T-cell (primary cell): ENCODE measurements around the gene SEMA3A. TPM values are rescaled to one million over a fixed set of nuclear protein-coding genes. Genes with fewer than 3 reads are reported as not detected.

ENCODE experiments used
- ATAC-seq, 4 experiments: fragments of 200-7000 bp in 3 of 4; fragments of 150-1000 bp in 1 of 4; cut with Tn5 transposase; replicated peaks in 1 of 4; 1 replicate in 3 of 4; 2 replicates in 1 of 4; pipeline ENCODE4 v1.10.0; 2021; ENCODE audit warnings: moderate library complexity in 3 of 4, mild to moderate bottlenecking in 2 of 4, moderate number of reproducible peaks in 1 of 4
- CTCF ChIA-PET, 2 donors: fragments of 300-600 bp; sonication (Branson Sonifier 250); formaldehyde crosslinking; loops; one replicate each; lab custom pipeline; 2022; ENCODE audit warnings: antibody characterized with exemption in 2 of 2; lab: Charles Lee
- POLR2A ChIA-PET, 2 donors: fragments of 300-600 bp; sonication (Branson Sonifier 250); formaldehyde crosslinking; loops; one replicate each; lab custom pipeline; 2022; ENCODE audit warnings: antibody characterized with exemption in 2 of 2; lab: Charles Lee
- DNase-seq, 35 experiments: peaks; one replicate each; pipeline versions ENCODE4 v3.0.0 to v3.0.0-alpha.2; 2013 to 2023
- H3K27ac ChIP-seq: one replicate; pipeline ENCODE4 v1.5.1; 2013; ENCODE audit warnings: low read length
- H3K27me3 ChIP-seq, 2 experiments: replicated peaks in 1 of 2; 1 replicate in 1 of 2; 2 replicates in 1 of 2; pipeline versions ENCODE4 v1.6.1 to v1.7.0; 2013; ENCODE audit warnings: low read length in 1 of 2, mixed read lengths in 1 of 2; ENCODE audit not compliant: control insufficient read depth in 2 of 2, insufficient read depth in 2 of 2; ENCODE audit errors: extremely low read depth in 1 of 2
- H3K36me3 ChIP-seq, 2 donors: 1 replicate in 1 of 2; 2 replicates in 1 of 2; pipeline versions ENCODE4 v1.6.1 to v1.7.0; 2013; ENCODE audit warnings: low read length in 1 of 2; ENCODE audit not compliant: control insufficient read depth in 2 of 2, insufficient read depth in 1 of 2; ENCODE audit errors: extremely low read depth in 1 of 2
- H3K4me1 ChIP-seq, 2 experiments: 1 replicate in 1 of 2; 2 replicates in 1 of 2; pipeline versions ENCODE4 v1.6.1 to v1.7.0; 2013; ENCODE audit warnings: low read length in 2 of 2, mixed read lengths in 1 of 2; ENCODE audit not compliant: insufficient read depth in 2 of 2, control insufficient read depth in 1 of 2; ENCODE audit errors: extremely low read depth in 1 of 2
- H3K4me3 ChIP-seq, 2 donors: 1 replicate in 1 of 2; 2 replicates in 1 of 2; pipeline versions ENCODE4 v1.5.1 to v1.7.0; 2013; ENCODE audit warnings: mild to moderate bottlenecking in 2 of 2, low read length in 1 of 2, moderate library complexity in 1 of 2; ENCODE audit not compliant: control insufficient read depth in 1 of 2; ENCODE audit errors: extremely low read depth in 1 of 2
- H3K9me3 ChIP-seq: 2 replicates; pipeline ENCODE4 v1.7.0; 2013
- H3K27ac Mint-ChIP-seq, 2 donors: one replicate each; pipeline ENCODE4 v1.8.0; 2020 to 2021; ENCODE audit warnings: mild to moderate bottlenecking in 2 of 2, mixed read lengths in 2 of 2
- H3K27me3 Mint-ChIP-seq, 2 donors: one replicate each; pipeline ENCODE4 v1.8.0; 2021 to 2022; ENCODE audit warnings: mixed read lengths in 2 of 2
- H3K36me3 Mint-ChIP-seq: one replicate; pipeline ENCODE4 v1.8.0; 2021; ENCODE audit warnings: mixed read lengths
- H3K4me1 Mint-ChIP-seq, 3 donors: one replicate each; pipeline ENCODE4 v1.8.0; 2020 to 2022; ENCODE audit warnings: mixed read lengths in 3 of 3, mild to moderate bottlenecking in 1 of 3
- H3K4me3 Mint-ChIP-seq, 3 donors: one replicate each; pipeline ENCODE4 v1.8.0; 2020 to 2022; ENCODE audit warnings: mild to moderate bottlenecking in 3 of 3, mixed read lengths in 3 of 3, moderate library complexity in 3 of 3
- H3K9me3 Mint-ChIP-seq, 3 donors: one replicate each; pipeline ENCODE4 v1.8.0; 2020 to 2022; ENCODE audit warnings: mixed read lengths in 3 of 3
- WGBS: methylation state at CpG from one replicate; pipeline ENCODE4 v1.1.5; 2013; ENCODE audit warnings: missing lambda C conversion rate; ENCODE audit not compliant: insufficient coverage; 5-methylcytosine and 5-hydroxymethylcytosine counted together
- total RNA-seq, 35 experiments: library from RNA in 6 of 35; stranded (reverse) in 6 of 35; fragments of 120-200 nt in 1 of 35; gene quantifications; one replicate each; pipeline versions ENCODE4 v1.2.1 to v1.2.4 and lab custom pipeline; 2013 to 2026

The SEMA3A gene
- total RNA-seq, 5 donors from 2014 or later (not counting 1 experiment from before 2014, with no cell fraction given) = 0.15 to 1.6 (median 0.53) TPM; not detected in 1

DNA sequence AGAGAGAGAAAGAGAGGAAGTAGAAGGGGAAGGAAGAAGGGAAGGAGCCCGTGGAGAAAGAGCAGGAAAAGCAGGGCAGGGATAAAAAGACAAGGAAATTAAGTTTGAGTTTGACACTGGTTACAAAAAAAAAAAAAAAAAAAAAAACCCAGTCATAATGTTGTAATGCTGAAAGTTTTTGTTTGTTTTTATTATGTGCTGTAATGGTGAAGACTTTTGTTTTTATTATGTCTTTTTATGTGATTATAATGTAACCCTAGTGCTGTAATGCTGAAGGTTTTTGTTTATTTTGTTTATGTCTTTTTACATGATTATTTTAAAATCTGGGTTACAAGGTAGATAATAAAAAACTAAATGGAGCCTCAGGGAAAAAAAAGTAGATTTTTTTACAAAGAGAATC lies 184.8 kb downstream of the SEMA3A start:
- CTCF ChIA-PET = no interaction called here
- POLR2A ChIA-PET = interaction anchor here (0.6 to 0.8 kb wide), 3 partner anchors 8 to 25 kb away, joined by 3 to 5 read pairs (median 3); no protein-coding TSS in a partner anchor
- Histone ChIP-seq H3K27me3 (no peaks in the 10 kb centered on the region), H3K36me3 (no peaks in the 10 kb centered on the region), H3K4me1 (no peaks in the 10 kb centered on the region), H3K4me3 (no peak overlapping the region), H3K27ac (no peak overlapping the region), H3K9me3 (no peaks in the 10 kb centered on the region)
- H3K9me3 Mint-ChIP-seq = no peaks in the 10 kb centered on the region
- H3K4me3 Mint-ChIP-seq = no peak overlapping the region
- H3K36me3 Mint-ChIP-seq = no peaks in the 10 kb centered on the region
- no peaks in the 10 kb centered on the region for H3K27me3 Mint-ChIP-seq
- H3K4me1 Mint-ChIP-seq = no peaks in the 10 kb centered on the region
- no CpG with 5 or more reads among the region's 1 CpG for WGBS
- DNase-seq (no peak), ATAC-seq (no peak)
- no peak overlapping the region for H3K27ac Mint-ChIP-seq

DNA sequence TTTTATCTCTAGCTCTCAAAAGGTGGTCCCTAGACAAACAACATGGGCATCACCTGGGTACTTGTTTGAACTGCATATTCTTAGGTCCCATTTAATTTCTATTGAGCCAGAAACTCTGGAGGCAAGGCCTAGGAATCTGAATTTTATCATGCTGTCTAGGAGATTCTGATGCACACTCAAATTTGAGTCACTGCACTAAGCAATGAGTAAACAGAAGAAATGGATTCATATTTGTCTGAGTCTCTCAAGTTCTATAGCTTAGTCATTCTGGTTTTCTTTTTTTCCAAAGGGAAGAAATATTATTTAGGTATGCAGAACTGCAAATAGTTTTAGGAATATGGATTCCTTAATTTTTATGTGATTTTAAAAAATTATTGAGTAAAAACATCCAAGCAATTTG lies 185.5 kb downstream of the SEMA3A start:
- ATAC-seq = no peak
- H3K4me1 ChIP-seq = no peaks in the 10 kb centered on the region
- no peak overlapping the region for H3K27ac ChIP-seq
- H3K4me1 Mint-ChIP-seq = no peaks in the 10 kb centered on the region
- CTCF ChIA-PET = no interaction called here
- H3K27me3 Mint-ChIP-seq = no peaks in the 10 kb centered on the region
- DNase-seq = no peak
- no peak overlapping the region for H3K27ac Mint-ChIP-seq
- no peaks in the 10 kb centered on the region for H3K9me3 Mint-ChIP-seq
- no peaks in the 10 kb centered on the region for H3K36me3 Mint-ChIP-seq
- H3K4me3 Mint-ChIP-seq = no peak overlapping the region
- POLR2A ChIA-PET = interaction anchor here (0.6 to 0.8 kb wide), 3 partner anchors 9 to 24 kb away, joined by 3 to 5 read pairs (median 5); no protein-coding TSS in a partner anchor
- H3K27me3 ChIP-seq = no peaks in the 10 kb centered on the region
- no peak overlapping the region for H3K4me3 ChIP-seq
- no peaks in the 10 kb centered on the region for H3K36me3 ChIP-seq
- H3K9me3 ChIP-seq = no peaks in the 10 kb centered on the region

DNA sequence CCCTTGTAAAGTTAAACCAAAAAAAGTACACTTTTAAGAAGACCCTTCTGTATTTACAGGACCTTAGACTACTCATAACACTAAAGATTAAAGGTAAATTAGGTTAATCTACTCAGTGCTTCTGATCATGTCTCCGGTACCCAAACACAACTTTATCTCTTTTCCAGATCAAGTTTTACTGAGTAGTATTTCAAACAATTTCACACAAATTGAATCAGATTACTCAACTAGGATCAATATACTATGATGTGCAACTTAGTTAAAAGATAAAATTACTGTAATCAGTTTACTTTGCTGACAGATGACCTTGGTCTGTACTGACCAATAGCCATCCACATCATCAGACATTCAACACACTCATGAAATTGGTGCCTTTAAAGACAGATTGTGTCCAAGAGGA lies 191.4 kb downstream of the SEMA3A start:
- Histone ChIP-seq H3K27ac (no peak overlapping the region), H3K4me3 (no peak overlapping the region), H3K36me3 (no peaks in the 10 kb centered on the region), H3K4me1 (no peaks in the 10 kb centered on the region), H3K9me3 (no peaks in the 10 kb centered on the region), H3K27me3 (no peaks in the 10 kb centered on the region)
- Mint-ChIP-seq H3K27ac (no peak overlapping the region), H3K36me3 (no peaks in the 10 kb centered on the region), H3K27me3 (no peaks in the 10 kb centered on the region), H3K4me1 (no peaks in the 10 kb centered on the region), H3K9me3 (no peaks in the 10 kb centered on the region), H3K4me3 (no peak overlapping the region)
- ATAC-seq (no peak), DNase-seq (no peak)
- ChIA-PET POLR2A (no interaction called here), CTCF (no interaction called here)
- no CpG with 5 or more reads among the region's 1 CpG for WGBS

DNA sequence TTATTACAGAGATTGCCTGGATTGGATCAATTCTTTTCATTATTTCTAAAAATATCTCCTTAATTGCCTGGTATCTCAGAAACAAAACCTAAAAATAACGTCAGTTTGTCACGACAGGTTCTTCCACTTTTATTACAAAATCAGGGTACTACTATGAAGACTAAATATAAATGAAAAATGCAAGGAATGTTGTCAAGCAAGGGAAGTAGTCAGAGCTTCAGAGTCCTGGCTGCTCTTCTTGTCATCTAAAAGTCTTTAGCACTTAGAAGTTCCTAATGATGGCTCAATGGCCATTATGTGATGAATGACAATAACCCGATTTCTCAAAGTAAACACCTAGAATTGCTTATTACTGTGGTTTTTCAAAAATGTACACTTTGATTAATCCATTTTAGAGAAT lies 192.2 kb downstream of the SEMA3A start:
- Histone ChIP-seq H3K27ac (no peak overlapping the region), H3K27me3 (no peaks in the 10 kb centered on the region), H3K4me3 (no peak overlapping the region), H3K4me1 (no peaks in the 10 kb centered on the region), H3K9me3 (no peaks in the 10 kb centered on the region), H3K36me3 (no peaks in the 10 kb centered on the region)
- DNase-seq = no peak
- Mint-ChIP-seq H3K9me3 (no peaks in the 10 kb centered on the region), H3K4me3 (no peak overlapping the region), H3K36me3 (no peaks in the 10 kb centered on the region), H3K4me1 (no peaks in the 10 kb centered on the region), H3K27ac (no peak overlapping the region), H3K27me3 (no peaks in the 10 kb centered on the region)
- CTCF ChIA-PET = no interaction called here
- WGBS = no CpG with 5 or more reads among the region's 3 CpGs
- POLR2A ChIA-PET = no interaction called here
- ATAC-seq = no peak

DNA sequence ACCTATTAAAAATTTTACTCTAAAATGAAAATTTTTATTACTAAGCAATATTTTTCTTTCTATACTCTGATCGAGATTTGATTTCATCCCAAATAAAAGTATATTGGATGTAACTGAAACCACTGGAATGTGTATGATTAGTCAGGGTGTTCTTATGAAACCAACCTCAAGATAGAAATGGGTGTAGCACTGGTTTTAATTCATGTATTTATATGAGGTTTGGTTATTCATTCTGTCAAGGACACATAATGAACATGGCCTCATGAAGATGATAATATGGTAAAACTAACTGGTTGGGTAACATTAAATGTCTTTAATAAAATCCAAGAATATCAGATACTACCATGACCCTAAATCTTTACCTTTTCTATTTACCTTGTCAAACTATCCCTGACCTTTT lies 197.7 kb downstream of the SEMA3A start:
- Mint-ChIP-seq H3K36me3 (no peaks in the 10 kb centered on the region), H3K4me1 (peaks cover 0 to 3% (median 0%) of the 10 kb centered on the region in 3 donors), H3K4me3 (no peak overlapping the region), H3K9me3 (no peaks in the 10 kb centered on the region), H3K27ac (no peak overlapping the region), H3K27me3 (no peaks in the 10 kb centered on the region)
- H3K4me1 ChIP-seq = no peaks in the 10 kb centered on the region
- no CpG with 5 or more reads among the region's 1 CpG for WGBS
- no peak overlapping the region for H3K27ac ChIP-seq
- H3K36me3 ChIP-seq = no peaks in the 10 kb centered on the region
- H3K9me3 ChIP-seq = no peaks in the 10 kb centered on the region
- H3K27me3 ChIP-seq = no peaks in the 10 kb centered on the region
- ChIA-PET CTCF (no interaction called here), POLR2A (no interaction called here)
- ATAC-seq = no peak
- no peak overlapping the region for H3K4me3 ChIP-seq
- no peak for DNase-seq

DNA sequence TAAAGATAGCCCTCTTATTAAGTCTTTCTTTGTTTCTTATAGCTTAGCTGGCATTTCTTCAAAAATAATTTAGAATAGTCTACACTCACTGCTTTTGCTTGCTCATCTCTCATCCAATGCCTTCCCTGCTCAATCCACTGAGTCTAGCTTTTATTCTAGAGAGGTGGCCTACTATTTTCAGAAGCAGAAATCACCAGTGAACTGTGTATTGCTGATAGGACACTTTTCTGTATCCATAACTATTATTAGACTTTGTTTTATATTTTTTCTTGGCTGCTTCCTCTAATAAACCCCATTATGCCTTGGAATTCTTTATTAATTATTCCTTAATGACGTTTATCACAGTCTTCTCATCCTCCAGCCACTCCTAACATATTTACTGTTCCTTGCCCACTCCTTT lies 206.8 kb downstream of the SEMA3A start:
- ChIA-PET POLR2A (no interaction called here), CTCF (no interaction called here)
- ATAC-seq = no peak
- H3K9me3 ChIP-seq = no peaks in the 10 kb centered on the region
- no peaks in the 10 kb centered on the region for H3K27me3 ChIP-seq
- no CpG with 5 or more reads among the region's 1 CpG for WGBS
- H3K4me1 Mint-ChIP-seq = no peaks in the 10 kb centered on the region
- DNase-seq = no peak
- H3K4me3 Mint-ChIP-seq = no peak overlapping the region
- no peak overlapping the region for H3K27ac ChIP-seq
- H3K9me3 Mint-ChIP-seq = no peaks in the 10 kb centered on the region
- H3K27me3 Mint-ChIP-seq = no peaks in the 10 kb centered on the region
- H3K4me3 ChIP-seq = no peak overlapping the region
- no peaks in the 10 kb centered on the region for H3K4me1 ChIP-seq
- H3K36me3 Mint-ChIP-seq = no peaks in the 10 kb centered on the region
- no peaks in the 10 kb centered on the region for H3K36me3 ChIP-seq
- no peak overlapping the region for H3K27ac Mint-ChIP-seq

DNA sequence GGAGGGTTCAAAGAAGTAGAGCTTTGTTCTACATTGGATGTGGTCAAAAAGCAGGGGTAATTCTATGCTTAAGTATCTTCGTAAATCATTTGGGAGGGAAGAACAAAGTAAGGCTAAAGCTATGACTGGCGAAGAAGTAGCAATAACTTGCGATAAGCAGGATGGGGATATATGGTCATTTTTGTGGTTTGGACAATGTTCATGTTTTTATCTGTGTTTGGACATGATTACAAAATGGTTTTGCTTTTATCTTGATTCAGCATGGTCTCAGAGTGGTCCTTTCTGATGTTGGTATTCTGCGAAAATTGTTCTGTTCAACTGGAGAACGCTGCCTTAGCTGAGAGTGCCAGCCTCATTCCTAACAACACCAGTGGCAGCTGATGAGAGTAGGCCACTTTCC lies 208.8 kb downstream of the SEMA3A start:
- Mint-ChIP-seq H3K4me3 (no peak overlapping the region), H3K27ac (no peak overlapping the region), H3K27me3 (no peaks in the 10 kb centered on the region), H3K4me1 (no peaks in the 10 kb centered on the region), H3K9me3 (no peaks in the 10 kb centered on the region), H3K36me3 (no peaks in the 10 kb centered on the region)
- no peak overlapping the region for H3K4me3 ChIP-seq
- 87% methylated on average over 3 of the region's 5 CpGs for WGBS
- H3K27ac ChIP-seq = no peak overlapping the region
- ChIA-PET POLR2A (no interaction called here), CTCF (no interaction called here)
- no peaks in the 10 kb centered on the region for H3K9me3 ChIP-seq
- no peaks in the 10 kb centered on the region for H3K27me3 ChIP-seq
- H3K36me3 ChIP-seq = no peaks in the 10 kb centered on the region
- ATAC-seq (no peak), DNase-seq (no peak)
- no peaks in the 10 kb centered on the region for H3K4me1 ChIP-seq
